SU-DHL-6 (cell line): ENCODE measurements around the gene TMEM106A.
A peak's percentile ranks its signal among the peaks of the same experiment; 100 is the strongest.
"Not testable (repeated sequence)": the region's sequence is repeated elsewhere in the genome, so short reads cannot be mapped to it uniquely, and the experiment has no call there.

Experiments used
- H2AFZ ChIP-seq: fragments of 200-600 bp; sonication (generic); 2 replicates; pipeline ENCODE4 v1.6.1; 2014; ENCODE audit warnings: low read depth, mild to moderate bottlenecking, moderate library complexity, mixed read lengths, antibody characterized with exemption, low read length; ENCODE audit not compliant: severe bottlenecking
- H3F3A ChIP-seq: fragments of 200-600 bp; shearing (Covaris generic); 2 replicates; pipeline ENCODE4 v1.6.0; 2016; ENCODE audit warnings: antibody characterized with exemption, mild to moderate bottlenecking; ENCODE audit not compliant: insufficient read depth
- H3K27ac ChIP-seq: fragments of 200-600 bp; sonication (generic); 2 replicates; pipeline ENCODE4 v1.5.1; 2016; ENCODE audit warnings: low read depth, mild to moderate bottlenecking, low read length, moderate library complexity, mixed read lengths
- H3K27me3 ChIP-seq: fragments of 200-600 bp; sonication (generic), shearing (Covaris generic); 2 replicates; pipeline ENCODE4 v1.6.0; 2014; ENCODE audit warnings: mild to moderate bottlenecking, low read length
- H3K36me3 ChIP-seq: fragments of 200-600 bp; sonication (generic); 2 replicates; pipeline ENCODE4 v1.6.1; 2014; ENCODE audit warnings: mild to moderate bottlenecking, low read length, mixed read lengths
- H3K4me2 ChIP-seq: fragments of 300-600, 200-600 bp; shearing (Covaris generic), sonication (generic); 2 replicates; pipeline ENCODE4 v1.6.0; 2014; ENCODE audit warnings: low read length, low read depth, mild to moderate bottlenecking; ENCODE audit not compliant: poor library complexity, severe bottlenecking
- H3K4me3 ChIP-seq: fragments of 200-600 bp; sonication (generic); 2 replicates; pipeline ENCODE4 v1.5.1; 2014; ENCODE audit warnings: antibody characterized with exemption, low read length, mild to moderate bottlenecking, mixed read lengths; ENCODE audit not compliant: insufficient read depth, poor library complexity, severe bottlenecking
- H3K79me2 ChIP-seq: fragments of 200-600 bp; sonication (generic); 2 replicates; pipeline ENCODE4 v1.6.1; 2014; ENCODE audit warnings: mild to moderate bottlenecking, low read length, moderate library complexity; ENCODE audit not compliant: insufficient read depth
- H3K9ac ChIP-seq: fragments of 200-600 bp; sonication (generic); 2 replicates; pipeline ENCODE4 v1.7.0; 2014; ENCODE audit warnings: mild to moderate bottlenecking, low read length
- H3K9me2 ChIP-seq: fragments of 200-600 bp; sonication (generic); replicated peaks from 2 replicates; pipeline ENCODE4 v1.6.1; 2014; ENCODE audit warnings: low read length; ENCODE audit not compliant: insufficient read depth
- H3K9me3 ChIP-seq: fragments of 200-600 bp; sonication (generic); 2 replicates; pipeline ENCODE4 v1.6.1; 2014; ENCODE audit warnings: low read length, mixed read lengths; ENCODE audit not compliant: insufficient read depth
- H4K20me1 ChIP-seq: fragments of 200-600 bp; sonication (generic); 2 replicates; pipeline ENCODE4 v1.6.1; 2014; ENCODE audit warnings: low read depth, mild to moderate bottlenecking, antibody characterized with exemption, low read length, moderate library complexity, mixed read lengths
- EZH2phosphoT487 ChIP-seq: fragments of 200-600 bp; sonication (generic), shearing (Covaris generic); conservative IDR thresholded peaks from 2 replicates; pipeline ENCODE4 v1.6.1; 2018; ENCODE audit warnings: mild to moderate bottlenecking, antibody characterized with exemption, low read length, moderate library complexity, mixed read lengths
- TF ChIP-seq, protein P1 (sequence below): fragments of 200-600 bp; sonication (generic); IDR thresholded peaks from one replicate; pipeline ENCODE4 v1.5.1; 2017; ENCODE audit warnings: antibody characterized with exemption, mild to moderate bottlenecking, low read length, moderate library complexity; ENCODE audit not compliant: insufficient read depth, poor library complexity, severe bottlenecking

The TMEM106A gene

DNA sequence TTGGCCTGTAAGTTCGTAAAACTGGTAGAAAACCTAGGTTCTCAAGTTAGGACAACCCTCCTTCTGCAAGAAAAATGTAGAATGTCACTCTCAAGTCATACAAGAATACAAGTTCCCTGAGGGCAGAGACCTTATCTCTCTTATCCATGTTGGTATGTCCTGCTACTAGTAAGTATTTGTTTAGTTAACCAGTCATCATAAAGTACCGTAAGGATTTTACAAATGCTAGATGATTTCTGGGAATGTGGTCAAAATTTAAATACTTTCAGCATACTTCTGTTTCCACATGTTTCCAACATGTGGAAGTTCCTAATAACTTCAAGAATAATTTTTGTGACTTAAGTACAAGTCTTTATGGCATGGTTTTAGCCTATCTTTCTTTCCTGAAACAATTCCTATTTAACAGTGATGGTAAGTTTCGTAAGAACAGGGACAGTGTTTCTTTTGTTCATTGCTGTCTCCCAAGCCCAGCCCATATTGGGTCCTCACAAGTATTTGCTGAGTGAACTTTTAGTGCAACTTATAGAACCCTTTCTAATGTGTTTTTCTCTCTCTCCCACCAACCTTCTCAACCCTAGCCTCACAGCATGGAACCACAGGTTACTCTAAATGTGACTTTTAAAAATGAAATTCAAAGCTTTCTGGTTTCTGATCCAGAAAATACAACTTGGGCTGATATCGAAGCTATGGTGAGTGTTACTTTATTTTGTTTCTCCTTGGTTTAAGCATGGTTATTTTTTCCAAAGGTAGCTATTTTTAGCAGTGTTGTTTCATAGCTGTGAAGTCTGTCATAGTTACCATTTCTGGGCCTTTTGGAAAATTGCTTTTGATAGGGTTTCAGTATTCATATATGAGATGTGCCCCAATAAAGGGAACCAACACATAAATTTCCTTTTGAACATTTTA, 36.2 kb upstream of the TMEM106A start:
- no peak overlapping the region for H3K27ac ChIP-seq
- TF ChIP-seq EZH2phosphoT487, result no peak
- TF ChIP-seq, protein P1, sequence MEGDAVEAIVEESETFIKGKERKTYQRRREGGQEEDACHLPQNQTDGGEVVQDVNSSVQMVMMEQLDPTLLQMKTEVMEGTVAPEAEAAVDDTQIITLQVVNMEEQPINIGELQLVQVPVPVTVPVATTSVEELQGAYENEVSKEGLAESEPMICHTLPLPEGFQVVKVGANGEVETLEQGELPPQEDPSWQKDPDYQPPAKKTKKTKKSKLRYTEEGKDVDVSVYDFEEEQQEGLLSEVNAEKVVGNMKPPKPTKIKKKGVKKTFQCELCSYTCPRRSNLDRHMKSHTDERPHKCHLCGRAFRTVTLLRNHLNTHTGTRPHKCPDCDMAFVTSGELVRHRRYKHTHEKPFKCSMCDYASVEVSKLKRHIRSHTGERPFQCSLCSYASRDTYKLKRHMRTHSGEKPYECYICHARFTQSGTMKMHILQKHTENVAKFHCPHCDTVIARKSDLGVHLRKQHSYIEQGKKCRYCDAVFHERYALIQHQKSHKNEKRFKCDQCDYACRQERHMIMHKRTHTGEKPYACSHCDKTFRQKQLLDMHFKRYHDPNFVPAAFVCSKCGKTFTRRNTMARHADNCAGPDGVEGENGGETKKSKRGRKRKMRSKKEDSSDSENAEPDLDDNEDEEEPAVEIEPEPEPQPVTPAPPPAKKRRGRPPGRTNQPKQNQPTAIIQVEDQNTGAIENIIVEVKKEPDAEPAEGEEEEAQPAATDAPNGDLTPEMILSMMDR, result no peak
- H3K9ac ChIP-seq, result no peak overlapping the region

DNA sequence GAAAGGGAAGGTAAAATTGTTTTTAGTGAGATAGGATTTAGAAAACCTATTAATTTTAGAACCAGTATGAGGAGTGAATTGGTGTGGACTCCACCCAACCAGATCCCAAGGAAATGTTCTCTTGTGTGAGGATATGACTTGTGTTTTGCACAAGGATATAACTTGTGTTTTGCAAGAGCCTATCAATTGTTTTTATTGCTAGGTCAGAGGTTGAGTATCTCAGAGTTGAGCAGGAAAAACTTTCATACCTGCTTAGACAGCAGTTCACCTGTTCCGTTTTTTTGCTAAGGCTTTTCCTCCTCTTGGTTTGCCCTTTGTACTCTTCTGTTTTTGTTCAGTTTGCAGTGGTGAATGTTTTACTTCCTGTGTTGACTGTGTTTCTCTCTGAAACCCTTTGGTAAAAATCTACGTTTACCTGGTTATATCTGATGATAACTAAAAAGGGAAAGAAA, 35.5 kb upstream of the TMEM106A start:
- H3K27me3 ChIP-seq, result no peaks in the 10 kb centered on the region
- no peak overlapping the region for H2AFZ ChIP-seq
- H3K4me3 ChIP-seq, result no peak overlapping the region
- peaks cover 10% of the 10 kb centered on the region; the same call in 1 of the 2 replicates for H3F3A ChIP-seq
- 0 out of 2 replicates have a peak overlapping the region, but pooled peaks have one; percentile 3 for H3K27ac ChIP-seq
- no peak overlapping the region for H3K4me2 ChIP-seq
- TF ChIP-seq EZH2phosphoT487, result no peak
- TF ChIP-seq, protein P1, result no peak
- no peaks in the 10 kb centered on the region for H3K9me3 ChIP-seq
- 0 out of 2 replicates have a peak, but pooled peaks cover 4% of the 10 kb centered on the region for H3K79me2 ChIP-seq
- H4K20me1 ChIP-seq, result no peaks in the 10 kb centered on the region
- H3K9me2 ChIP-seq, result no peaks in the 10 kb centered on the region
- H3K9ac ChIP-seq, result no peak overlapping the region
- H3K36me3 ChIP-seq, result peaks cover 3% of the 10 kb centered on the region; the same call in 1 of the 2 replicates

More for the DNA sequence above, 36.2 kb upstream of the TMEM106A start:
- no peaks in the 10 kb centered on the region for H3K9me3 ChIP-seq
- peaks cover 13% of the 10 kb centered on the region; the same call in 1 of the 2 replicates for H3F3A ChIP-seq
- no peaks in the 10 kb centered on the region for H3K9me2 ChIP-seq
- peaks cover 3% of the 10 kb centered on the region; the same call in 1 of the 2 replicates for H3K36me3 ChIP-seq
- no peak overlapping the region for H2AFZ ChIP-seq
- H3K27me3 ChIP-seq, result no peaks in the 10 kb centered on the region
- 0 out of 2 replicates have a peak, but pooled peaks cover 4% of the 10 kb centered on the region for H3K79me2 ChIP-seq
- no peak overlapping the region for H3K4me2 ChIP-seq
- no peak overlapping the region for H3K4me3 ChIP-seq
- H4K20me1 ChIP-seq, result no peaks in the 10 kb centered on the region

DNA sequence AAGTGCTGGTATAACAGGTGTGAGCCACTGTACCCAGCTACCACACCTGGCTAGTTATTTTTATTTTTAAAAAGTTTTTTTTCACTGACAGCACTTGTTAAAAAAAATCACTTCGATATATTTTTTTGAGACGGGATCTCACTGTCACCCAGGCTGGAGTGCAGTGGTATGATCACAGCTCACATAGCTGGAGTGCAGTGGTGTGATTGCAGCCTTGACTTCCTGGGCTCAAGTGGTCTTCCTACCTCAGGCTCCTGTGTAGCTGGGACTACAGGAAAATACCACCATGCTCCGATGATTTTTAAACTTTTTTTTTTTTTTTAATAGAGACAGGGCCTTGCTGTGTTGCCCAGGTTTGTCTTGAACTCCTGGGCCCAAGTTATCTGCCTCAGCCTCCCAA, 27.8 kb upstream of the TMEM106A start:
- TF ChIP-seq, protein P1, result no peak
- TF ChIP-seq EZH2phosphoT487, result no peak
- H2AFZ ChIP-seq, result no peak overlapping the region
- H4K20me1 ChIP-seq, result no peaks in the 10 kb centered on the region
- no peaks in the 10 kb centered on the region for H3K9me2 ChIP-seq
- no peak overlapping the region for H3K27ac ChIP-seq
- H3K4me2 ChIP-seq, result no peak overlapping the region
- no peak overlapping the region for H3K4me3 ChIP-seq
- H3K9ac ChIP-seq, result no peak overlapping the region
- H3K27me3 ChIP-seq, result no peaks in the 10 kb centered on the region
- no peaks in the 10 kb centered on the region for H3K9me3 ChIP-seq
- no peaks in the 10 kb centered on the region for H3F3A ChIP-seq
- peaks cover 2% of the 10 kb centered on the region; the same call in 1 of the 2 replicates for H3K36me3 ChIP-seq
- H3K79me2 ChIP-seq, result no peaks in the 10 kb centered on the region

DNA sequence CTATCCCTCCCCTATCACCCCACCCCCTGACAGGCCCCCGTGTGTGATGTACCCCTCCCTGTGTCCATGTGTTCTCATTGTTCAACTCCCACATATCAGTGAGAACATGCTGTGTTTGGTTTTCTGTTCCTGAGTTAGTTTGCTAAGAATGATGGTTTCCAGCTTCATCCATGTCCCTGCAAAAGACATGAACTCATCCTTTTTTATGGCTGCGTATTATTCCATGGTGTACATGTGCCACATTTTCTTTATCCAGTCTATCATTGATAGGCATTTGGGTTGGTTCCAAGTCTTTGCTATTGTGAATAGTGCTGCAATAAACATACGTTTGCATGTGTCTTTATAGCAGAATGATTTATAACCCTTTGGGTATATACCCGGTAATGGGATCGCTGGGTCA, 25.0 kb upstream of the TMEM106A start:
- not testable (repeated sequence) for H3K9ac ChIP-seq, H3K9me2 ChIP-seq, H3K27me3 ChIP-seq, H3K27ac ChIP-seq, H3K79me2 ChIP-seq, H3K9me3 ChIP-seq, H2AFZ ChIP-seq, H3K36me3 ChIP-seq, H4K20me1 ChIP-seq, H3K4me3 ChIP-seq, H3K4me2 ChIP-seq, H3F3A ChIP-seq
